SK-N-SH (cell line): ENCODE data around the gene PAAF1. TPM values are rescaled to one million over a fixed set of nuclear protein-coding genes. Genes with fewer than 3 reads are reported as not detected.

Experiments
- CTCF ChIA-PET: fragments of 300-600, 350-600 bp; formaldehyde crosslinking; extraction: SDS; loops from one replicate; lab custom pipeline; 2021; lab: Yijun Ruan, JAX
- POLR2A ChIA-PET: fragments of 350-600 bp; sonication (Branson Sonifier 250); formaldehyde crosslinking; extraction: SDS; loops from one replicate; lab custom pipeline; 2020; ENCODE audit warnings: antibody characterized with exemption, inconsistent platforms; lab: Yijun Ruan, JAX
- DNase-seq: peaks from one replicate; pipeline ENCODE4 v3.0.0; 2012
- H2AFZ ChIP-seq: fragments of 200-600 bp; sonication (generic); 2 replicates; pipeline ENCODE4 v1.8.1; 2016; ENCODE audit warnings: antibody characterized with exemption, mild to moderate bottlenecking, low read depth
- H3F3A ChIP-seq: fragments of 200-600 bp; sonication (generic); replicated peaks from 2 replicates; pipeline ENCODE3; 2016; ENCODE audit warnings: antibody characterized with exemption, mild to moderate bottlenecking; ENCODE audit not compliant: insufficient read depth
- H3K27ac ChIP-seq, 2 experiments: fragments of 200-500 bp in 1 of 2; fragments of 200-600 bp in 1 of 2; sonication (Bioruptor generic) in 1 of 2; sonication (generic), shearing (Covaris generic) in 1 of 2; 2 replicates each; pipeline versions ENCODE4 v1.5.1 to v1.6.1; 2014 to 2016; ENCODE audit warnings: low read depth in 2 of 2, inconsistent platforms in 1 of 2, low read length in 1 of 2, mild to moderate bottlenecking in 1 of 2, mixed read lengths in 1 of 2
- H3K27me3 ChIP-seq: fragments of 200-600 bp; sonication (generic), shearing (Covaris generic); 2 replicates; pipeline ENCODE4 v1.6.1; 2016; ENCODE audit warnings: mixed run types; ENCODE audit not compliant: insufficient read depth
- H3K36me3 ChIP-seq, 2 experiments: fragments of 200-500 bp in 1 of 2; fragments of 200-600 bp in 1 of 2; sonication (Bioruptor generic) in 1 of 2; sonication (generic) in 1 of 2; replicated peaks in 1 of 2; 2 replicates each; pipeline versions ENCODE3 to v1.5.1; 2014 to 2016; ENCODE audit warnings: low read length in 1 of 2, mild to moderate bottlenecking in 1 of 2; ENCODE audit not compliant: insufficient read depth in 2 of 2, control insufficient read depth in 1 of 2
- H3K4me1 ChIP-seq, 2 experiments: fragments of 200-500 bp in 1 of 2; fragments of 200-600 bp in 1 of 2; sonication (Bioruptor generic) in 1 of 2; sonication (generic), shearing (Covaris generic) in 1 of 2; 2 replicates each; pipeline versions ENCODE4 v1.5.1 to v1.6.1; 2014 to 2016; ENCODE audit warnings: low read depth in 1 of 2, low read length in 1 of 2, mixed run types in 1 of 2; ENCODE audit not compliant: insufficient read depth in 2 of 2, control insufficient read depth in 1 of 2
- H3K4me2 ChIP-seq: fragments of 200-600 bp; sonication (generic), shearing (Covaris generic); 2 replicates; pipeline ENCODE4 v1.6.1; 2017; ENCODE audit warnings: mixed run types
- H3K4me3 ChIP-seq, 2 experiments: fragments of 200-500 bp in 1 of 2; fragments of 200-600 bp in 1 of 2; sonication (Bioruptor generic) in 1 of 2; sonication (generic), shearing (Covaris generic) in 1 of 2; 2 replicates each; pipeline versions ENCODE4 v1.5.1 to v1.8.1; 2014 to 2016; ENCODE audit warnings: low read depth in 2 of 2, inconsistent platforms in 1 of 2, low read length in 1 of 2, mild to moderate bottlenecking in 1 of 2, mixed read lengths in 1 of 2, moderate library complexity in 1 of 2
- H3K79me2 ChIP-seq: fragments of 200-600 bp; sonication (generic); 2 replicates; pipeline ENCODE4 v1.8.1; 2017; ENCODE audit warnings: mild to moderate bottlenecking; ENCODE audit not compliant: insufficient read depth
- H3K9ac ChIP-seq: fragments of 200-600 bp; sonication (generic); 2 replicates; pipeline ENCODE4 v1.6.1; 2017; ENCODE audit warnings: mixed run types
- H3K9me2 ChIP-seq: fragments of 200-600 bp; sonication (generic); 2 replicates; pipeline ENCODE4 v1.6.1; 2017; ENCODE audit warnings: mixed run types
- H3K9me3 ChIP-seq: fragments of 200-600 bp; sonication (generic); 2 replicates; pipeline ENCODE4 v1.6.1; 2017; ENCODE audit warnings: mixed run types, mild to moderate bottlenecking, moderate library complexity
- H4K20me1 ChIP-seq: fragments of 200-600 bp; sonication (generic); 2 replicates; pipeline ENCODE4 v1.6.1; 2017; ENCODE audit warnings: mild to moderate bottlenecking, mixed run types; ENCODE audit not compliant: insufficient read depth
- FOSL2 ChIP-seq: IDR thresholded peaks from 2 replicates; pipeline ENCODE4 v1.4.0; 2012; ENCODE audit warnings: low read depth, mild to moderate bottlenecking, moderate library complexity, borderline replicate concordance
- GABPA ChIP-seq: IDR thresholded peaks from 2 replicates; pipeline ENCODE4 v1.4.0; 2012; ENCODE audit warnings: low read depth, mild to moderate bottlenecking
- MXI1 ChIP-seq: IDR thresholded peaks from 2 replicates; pipeline ENCODE4 v1.6.1; 2012; ENCODE audit warnings: mild to moderate bottlenecking, low read depth, low read length, improper control_type of control experiment
- NFIC ChIP-seq: IDR thresholded peaks from 2 replicates; pipeline ENCODE4 v1.4.0; 2012; ENCODE audit warnings: borderline replicate concordance
- NRF1 ChIP-seq: IDR thresholded peaks from 2 replicates; pipeline ENCODE4 v1.6.1; 2012; ENCODE audit warnings: low read depth, mild to moderate bottlenecking, low read length
- PBX3 ChIP-seq: IDR thresholded peaks from 2 replicates; pipeline ENCODE4; 2012
- RAD21 ChIP-seq: IDR thresholded peaks from 2 replicates; pipeline ENCODE4 v1.6.1; 2012; ENCODE audit warnings: mild to moderate bottlenecking, low read length
- RCOR1 ChIP-seq: fragments of 150-350 bp; IDR thresholded peaks from 2 replicates; pipeline ENCODE4 v1.6.1; 2017; ENCODE audit warnings: antibody characterized with exemption, low read length
- SMC3 ChIP-seq: IDR thresholded peaks from 2 replicates; pipeline ENCODE4 v1.6.1; 2012; ENCODE audit warnings: low read depth, low read length, improper control_type of control experiment
- TCF12 ChIP-seq: IDR thresholded peaks from 2 replicates; pipeline ENCODE4 v1.4.0; 2012
- USF2 ChIP-seq: fragments of 150-350 bp; IDR thresholded peaks from 2 replicates; pipeline ENCODE4 v1.6.1; 2017; ENCODE audit warnings: antibody characterized with exemption, low read length, low read depth, borderline replicate concordance
- YY1 ChIP-seq: IDR thresholded peaks from 2 replicates; pipeline ENCODE4 v1.4.0; 2012; ENCODE audit warnings: low read depth, mild to moderate bottlenecking
- WGBS: methylation state at CpG from one replicate; pipeline ENCODE4 v1.1.6; 2017; ENCODE audit warnings: low lambda C conversion rate; 5-methylcytosine and 5-hydroxymethylcytosine counted together
- polyA plus RNA-seq, 3 experiments: library from polyadenylated mRNA; depleted of rRNA; stranded (reverse); fragments of >200 nt; gene quantifications; 2 replicates each; pipeline ENCODE4 v1.2.3, GENCODE V29; 2012
- TF ChIP-seq, protein P1 (sequence below): IDR thresholded peaks from 2 replicates; pipeline ENCODE4 v1.4.0; 2012; ENCODE audit warnings: low read depth, borderline replicate concordance

PAAF1 gene
- polyA plus RNA-seq, 1 of the 3 experiments (the other 2 are of a cell fraction): 23.2 TPM

GRCh38 chr11:73950869-73951710 lies 74.3 kb downstream of the PAAF1 start, which contains the start of gene DNAJB13 (continued):
- TF ChIP-seq TCF12 (no peak), NFIC (no peak), GABPA (no peak), FOSL2 (no peak)
- TF ChIP-seq, all 33 proteins: peak for 0

GRCh38 chr11:73951797-73952196 lies 75.0 kb downstream of the PAAF1 start:
- Histone ChIP-seq H2AFZ (no peak overlapping the region), H4K20me1 (no peaks in the 10 kb centered on the region), H3K9me2 (no peaks in the 10 kb centered on the region), H3K27me3 (no peaks in the 10 kb centered on the region), H3K79me2 (no peaks in the 10 kb centered on the region)
- WGBS: 85% methylated on average over 7 of the region's 7 CpGs
- DNase-seq: no peak
- TF ChIP-seq NRF1 (no peak), SMC3 (no peak), RCOR1 (no peak), USF2 (no peak)
- TF ChIP-seq, protein P1, sequence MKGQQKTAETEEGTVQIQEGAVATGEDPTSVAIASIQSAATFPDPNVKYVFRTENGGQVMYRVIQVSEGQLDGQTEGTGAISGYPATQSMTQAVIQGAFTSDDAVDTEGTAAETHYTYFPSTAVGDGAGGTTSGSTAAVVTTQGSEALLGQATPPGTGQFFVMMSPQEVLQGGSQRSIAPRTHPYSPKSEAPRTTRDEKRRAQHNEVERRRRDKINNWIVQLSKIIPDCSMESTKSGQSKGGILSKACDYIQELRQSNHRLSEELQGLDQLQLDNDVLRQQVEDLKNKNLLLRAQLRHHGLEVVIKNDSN: no peak
- TF ChIP-seq, all 33 proteins: peak for 0
- Histone ChIP-seq H3K9me3 (no peaks in the 10 kb centered on the region), H3K27ac (no peak overlapping the region), H3F3A (peaks cover 3% of the 10 kb centered on the region), H3K4me1 (no peaks in the 10 kb centered on the region; a peak in 2 of 4 replicates), H3K9ac (no peak overlapping the region), H3K36me3 (no peaks in the 10 kb centered on the region), H3K4me2 (no peak overlapping the region), H3K4me3 (no peak overlapping the region)
- CTCF ChIA-PET: interaction anchor here (0.7 kb wide), 1 partner anchor 12 kb away, joined by 3 read pairs; no protein-coding TSS in a partner anchor
- POLR2A ChIA-PET: no interaction called here

DNA sequence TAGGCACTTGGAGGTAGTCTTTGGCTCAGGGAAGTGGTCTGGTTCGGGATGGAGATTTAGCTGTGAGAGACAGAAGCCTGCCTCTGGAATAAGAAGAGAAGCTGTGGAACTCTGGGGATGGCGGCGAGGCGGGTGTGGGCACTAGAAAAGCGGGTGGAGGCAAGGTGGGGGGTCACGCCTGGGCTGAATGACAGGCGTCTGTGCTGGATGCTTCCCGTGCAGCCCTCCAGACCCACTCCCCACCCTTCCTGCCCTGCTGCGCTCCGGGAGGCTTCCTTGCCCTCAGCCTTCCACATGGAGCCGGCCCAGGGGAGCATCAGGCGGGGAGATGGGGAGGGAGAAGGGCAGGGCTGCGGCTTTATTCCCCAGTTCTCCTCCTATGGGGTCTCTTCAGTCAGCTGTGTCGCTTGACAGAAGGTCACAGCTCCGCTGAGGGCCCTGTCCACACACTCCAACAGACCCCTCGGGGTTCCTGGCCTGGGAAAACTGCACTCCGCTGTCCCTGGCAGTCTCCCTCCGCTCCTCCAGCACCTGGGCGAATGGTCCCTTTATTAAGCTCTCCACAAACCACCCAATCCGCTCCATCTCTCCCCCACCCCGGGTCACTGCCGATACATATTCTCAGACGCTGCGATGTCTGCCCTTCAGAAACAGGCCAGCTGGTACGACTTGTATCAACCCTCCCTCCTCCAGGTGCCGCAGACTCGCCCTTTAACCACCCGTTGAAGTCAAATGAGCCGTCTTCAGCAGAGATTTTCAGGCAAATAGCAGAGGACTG lies 80.3 kb downstream of the PAAF1 start:
- Histone ChIP-seq H3K9me2 (no peaks in the 10 kb centered on the region), H3K79me2 (no peaks in the 10 kb centered on the region), H3K4me1 (no peaks in the 10 kb centered on the region; a peak in 1 of 4 replicates), H2AFZ (no peak overlapping the region), H3K9me3 (no peaks in the 10 kb centered on the region), H3K9ac (no peak overlapping the region), H4K20me1 (no peaks in the 10 kb centered on the region), H3K27me3 (no peaks in the 10 kb centered on the region), H3F3A (peaks cover 3% of the 10 kb centered on the region), H3K27ac (no peak overlapping the region), H3K36me3 (no peaks in the 10 kb centered on the region), H3K4me2 (no peak overlapping the region), H3K4me3 (no peak overlapping the region)
- ChIA-PET POLR2A (interaction anchor here (1.0 kb wide), 1 partner anchor 25 kb away, joined by 3 read pairs; the partner anchor contains the start of gene UCP2), CTCF (no interaction called here)
- 86% methylated on average over 21 of the region's 29 CpGs for WGBS
- DNase-seq: no peak
- no peak for TF ChIP-seq MXI1
- TF ChIP-seq NRF1: no peak
- no peak for TF ChIP-seq RAD21
- no peak for TF ChIP-seq FOSL2
- no peak for TF ChIP-seq PBX3
- TF ChIP-seq YY1: no peak
